Keratinocyte (primary cell): ENCODE measurements around the gene RDH5. TPM values are rescaled to one million over a fixed set of nuclear protein-coding genes. Genes with fewer than 3 reads are reported as not detected.

Source experiments
- DNase-seq: peaks from one replicate; pipeline ENCODE4 v3.0.0-alpha.2; 2011; ENCODE audit warnings: low read depth, missing footprints, low spot score
- FAIRE-seq: peaks from 2 replicates; lab custom pipeline; 2011; peaks lifted over from hg19 to GRCh38; lab: Jason Lieb, UNC
- H2AFZ ChIP-seq: 2 replicates; pipeline ENCODE4 v1.6.0; 2012; ENCODE audit warnings: low read length, control low read depth, inconsistent platforms; ENCODE audit not compliant: control insufficient read depth
- H3K27ac ChIP-seq: 2 replicates; pipeline ENCODE4 v1.5.1; 2011; ENCODE audit warnings: low read length; ENCODE audit not compliant: control insufficient read depth, insufficient read depth
- H3K27me3 ChIP-seq: 3 replicates; pipeline ENCODE4 v1.6.0; 2011; ENCODE audit warnings: low read length; ENCODE audit not compliant: control insufficient read depth, insufficient read depth; ENCODE audit errors: extremely low read depth
- H3K36me3 ChIP-seq, 2 experiments: 2 replicates in 1 of 2; 3 replicates in 1 of 2; pipeline ENCODE4 v1.5.1; 2011; ENCODE audit warnings: low read length in 2 of 2, mild to moderate bottlenecking in 1 of 2; ENCODE audit not compliant: control insufficient read depth in 2 of 2, insufficient read depth in 2 of 2; ENCODE audit errors: extremely low read depth in 1 of 2
- H3K4me1 ChIP-seq: 3 replicates; pipeline ENCODE4 v1.5.1; 2011; ENCODE audit warnings: low read length; ENCODE audit not compliant: control insufficient read depth, insufficient read depth; ENCODE audit errors: extremely low read depth
- H3K4me2 ChIP-seq: 3 replicates; pipeline ENCODE4 v1.6.0; 2011; ENCODE audit warnings: low read depth, low read length; ENCODE audit not compliant: control insufficient read depth, insufficient read depth; ENCODE audit errors: extremely low read depth
- H3K4me3 ChIP-seq, 3 experiments: fragments of 200-600 bp in 1 of 3; sonication (generic) in 1 of 3; 2 replicates in 2 of 3; 3 replicates in 1 of 3; pipeline ENCODE4 v1.5.1; 2011 to 2016; ENCODE audit warnings: low read length in 3 of 3, mild to moderate bottlenecking in 3 of 3, control low read depth in 2 of 3, inconsistent platforms in 1 of 3, low read depth in 1 of 3, mixed read lengths in 1 of 3, mixed run types in 1 of 3, moderate library complexity in 1 of 3; ENCODE audit not compliant: control insufficient read depth in 2 of 3, insufficient read depth in 2 of 3; ENCODE audit errors: extremely low read depth in 1 of 3
- H3K79me2 ChIP-seq: 2 replicates; pipeline ENCODE4 v1.6.0; 2012; ENCODE audit warnings: low read length; ENCODE audit not compliant: control insufficient read depth, insufficient read depth
- H3K9ac ChIP-seq: 3 replicates; pipeline ENCODE4 v1.6.0; 2011; ENCODE audit warnings: low read length; ENCODE audit not compliant: control insufficient read depth, insufficient read depth; ENCODE audit errors: extremely low read depth
- H3K9me1 ChIP-seq: 3 replicates; pipeline ENCODE4 v1.6.0; 2011; ENCODE audit warnings: low read length; ENCODE audit not compliant: control insufficient read depth, insufficient read depth; ENCODE audit errors: extremely low read depth
- H3K9me3 ChIP-seq: 2 replicates; pipeline ENCODE4 v1.5.1; 2012; ENCODE audit warnings: low read depth, low read length; ENCODE audit not compliant: control insufficient read depth
- H4K20me1 ChIP-seq: 3 replicates; pipeline ENCODE4 v1.6.0; 2011; ENCODE audit warnings: low read length; ENCODE audit not compliant: control insufficient read depth, insufficient read depth; ENCODE audit errors: extremely low read depth
- CTCF ChIP-seq, 3 experiments: IDR thresholded peaks in 1 of 3; conservative IDR thresholded peaks in 1 of 3; optimal IDR thresholded peaks in 1 of 3; 2 replicates in 2 of 3; 3 replicates in 1 of 3; pipeline versions ENCODE3 to v1.5.1; 2011; ENCODE audit warnings: low read length in 3 of 3, mild to moderate bottlenecking in 3 of 3, moderate library complexity in 2 of 3, control low read depth in 1 of 3, inconsistent platforms in 1 of 3; ENCODE audit not compliant: insufficient read depth in 2 of 3; ENCODE audit errors: extremely low read depth in 1 of 3
- EZH2 ChIP-seq: IDR thresholded peaks from one replicate; pipeline ENCODE4 v1.6.1; 2012; ENCODE audit warnings: inconsistent platforms, mild to moderate bottlenecking, low read length, moderate library complexity
- dilution Hi-C: fragments of 300-500 bp; cut with MboI; formaldehyde crosslinking; loops from one replicate; pipeline ENCODE4 v1.7.0; 2020; ENCODE audit warnings: low sequenced_read_pairs; ENCODE audit not compliant: extremely low pct_ligation_motif_present
- polyA plus RNA-seq, 5 experiments: library from polyadenylated mRNA; depleted of rRNA in 3 of 5; stranded (reverse) in 3 of 5; stranded (forward) in 1 of 5; unstranded in 1 of 5; fragments of >200 nt; gene quantifications; 1 replicate in 1 of 5; 2 replicates in 3 of 5; 3 replicates in 1 of 5; pipeline versions ENCODE4 v1.2.1 to v1.2.3, GENCODE V29; 2011 to 2012; ENCODE audit warnings: missing spikeins in 2 of 5, low read depth in 1 of 5, low replicate concordance in 1 of 5

Gene RDH5
- polyA plus RNA-seq, 1 donor (not counting 4 experiments of a cell fraction or from before 2014, with no cell fraction given): 1.2 TPM

DNA sequence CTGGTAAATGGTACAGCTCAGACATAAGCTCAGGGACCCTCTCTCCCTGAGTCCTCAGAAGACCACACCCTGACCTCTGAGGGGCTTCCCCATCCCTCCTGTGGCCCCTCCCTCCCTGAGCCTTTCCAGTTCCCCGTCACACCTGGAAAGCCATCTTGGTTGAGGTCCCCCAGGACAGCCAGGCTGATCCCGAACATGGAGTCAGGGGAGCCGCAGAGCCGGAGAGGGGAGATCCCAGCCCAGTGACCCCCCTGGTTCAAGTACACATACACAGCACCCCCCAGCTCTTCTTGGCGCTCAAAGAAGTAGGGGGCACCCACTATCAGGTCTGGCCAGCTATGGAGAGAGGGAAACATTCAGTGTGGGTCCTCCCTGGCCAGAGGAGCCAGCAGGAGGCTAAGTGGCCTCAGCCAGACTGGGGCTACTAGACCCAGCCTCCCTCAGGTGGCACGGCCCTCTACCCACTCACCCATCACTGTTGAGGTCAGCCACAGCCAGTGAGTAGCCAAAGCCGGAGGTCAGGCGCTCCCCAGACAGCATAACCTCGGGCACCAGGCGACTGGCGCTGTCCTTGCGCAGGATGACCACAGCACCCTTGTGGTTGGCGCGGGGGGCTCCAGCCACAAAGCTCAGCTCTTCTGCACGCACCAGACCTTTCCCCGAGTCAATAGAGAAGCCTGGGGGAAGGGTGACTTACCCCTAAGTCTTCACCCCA lies 21.8 kb upstream of the RDH5 start:
- dilution Hi-C loops: no loop called here
- FAIRE-seq: no peak
- H3K9me3 ChIP-seq: no peaks in the 10 kb centered on the region
- H3K4me3 ChIP-seq: no peak overlapping the region
- H3K27ac ChIP-seq: no peak overlapping the region
- H3K9ac ChIP-seq: no peak overlapping the region
- no peaks in the 10 kb centered on the region for H3K79me2 ChIP-seq
- H3K27me3 ChIP-seq: peaks cover 22% of the 10 kb centered on the region
- no peak overlapping the region for H3K4me2 ChIP-seq
- no peaks in the 10 kb centered on the region for H3K36me3 ChIP-seq
- TF ChIP-seq CTCF (optimal IDR thresholded peaks at IDR 0.05 in 1 of 3, IDR thresholded peaks at IDR 0.05 in 1 of 3, conservative IDR thresholded peaks at IDR 0.05 in 1 of 3; ENCODE audit: extremely low read depth in 1 of 3, insufficient read depth in 2 of 3, low read length in 3 of 3): no peak
- no peak for TF ChIP-seq EZH2
- peaks cover 3% of the 10 kb centered on the region for H3K4me1 ChIP-seq
- no peak for DNase-seq
- H2AFZ ChIP-seq: no peak overlapping the region
- H4K20me1 ChIP-seq: no peaks in the 10 kb centered on the region
- H3K9me1 ChIP-seq: no peaks in the 10 kb centered on the region

- no peaks in the 10 kb centered on the region for H4K20me1 ChIP-seq
- no peak overlapping the region for H3K4me3 ChIP-seq
- no peak overlapping the region for H3K4me2 ChIP-seq
- DNase-seq: no peak
- peaks cover 3% of the 10 kb centered on the region for H3K4me1 ChIP-seq
- H2AFZ ChIP-seq: no peak overlapping the region
- peaks cover 22% of the 10 kb centered on the region for H3K27me3 ChIP-seq
- no peaks in the 10 kb centered on the region for H3K9me1 ChIP-seq
- FAIRE-seq: no peak
- no peaks in the 10 kb centered on the region for H3K36me3 ChIP-seq
- H3K27ac ChIP-seq: no peak overlapping the region
- TF ChIP-seq CTCF (optimal IDR thresholded peaks at IDR 0.05 in 1 of 3, IDR thresholded peaks at IDR 0.05 in 1 of 3, conservative IDR thresholded peaks at IDR 0.05 in 1 of 3; ENCODE audit: extremely low read depth in 1 of 3, insufficient read depth in 2 of 3, low read length in 3 of 3) (no peak), EZH2 (no peak)
- dilution Hi-C loops: no loop called here
- H3K79me2 ChIP-seq: no peaks in the 10 kb centered on the region
- no peak overlapping the region for H3K9ac ChIP-seq
- H3K9me3 ChIP-seq: no peaks in the 10 kb centered on the region
These were observed 21.2 kb upstream of the RDH5 start for GRCh38 chr12:55698965-55699364.
